ENCODE data around the gene KRT75. TPM values are rescaled to one million over a fixed set of nuclear protein-coding genes. Genes with fewer than 3 reads are reported as not detected.

The KRT75 gene
- total RNA-seq, 1 experiment from 2014 or later = not detected

- no peaks in the 10 kb centered on the region for H3K79me1 ChIP-seq (ENCODE audit: insufficient read depth, low read depth, low read length, poor library complexity, severe bottlenecking)
- no peaks in the 10 kb centered on the region for H3K27me3 ChIP-seq (ENCODE audit: insufficient read depth, low read length)
- H4K91ac ChIP-seq (ENCODE audit: insufficient read length, low read depth, low read length) = no peak overlapping the region
- H3T11ph ChIP-seq (ENCODE audit: low read length) = no peak overlapping the region
- no peak overlapping the region for H3K4ac ChIP-seq (ENCODE audit: low read depth, low read length)
- no peak overlapping the region for H3K23ac ChIP-seq (ENCODE audit: insufficient read length, low read depth, low read length)
- no peak overlapping the region for H2BK120ac ChIP-seq (ENCODE audit: low read depth, low read length, poor library complexity, severe bottlenecking)
- no CpG with 5 or more reads among the region's 2 CpGs for whole genome bisulfite sequencing (ENCODE audit: extremely low coverage, insufficient read length, low lambda C conversion rate)
- no peak overlapping the region for H3K4me2 ChIP-seq (ENCODE audit: insufficient read depth, insufficient read length, low read length)
- H2AK5ac ChIP-seq (ENCODE audit: insufficient read length, low read length) = no peak overlapping the region
- DNase-seq = no peak
- H3K79me2 ChIP-seq (ENCODE audit: insufficient read depth, low read length) = no peaks in the 10 kb centered on the region
- H3K14ac ChIP-seq (ENCODE audit: insufficient read depth, low read length) = no peak overlapping the region
- H3K4me1 Mint-ChIP-seq = no peaks in the 10 kb centered on the region
- H2BK20ac ChIP-seq (ENCODE audit: low read depth, low read length, poor library complexity, severe bottlenecking) = no peak overlapping the region
- no peak overlapping the region for H4K8ac ChIP-seq (replicated peaks; ENCODE audit: insufficient read length, low read depth, low read length)
- peaks cover 2% of the 10 kb centered on the region for H3K27me3 Mint-ChIP-seq (ENCODE audit: low read depth)
- no peak overlapping the region for H2BK15ac ChIP-seq (ENCODE audit: low read depth, low read length)
- no peak overlapping the region for H3K27ac ChIP-seq (ENCODE audit: insufficient read length, low read depth, low read length)
- no peaks in the 10 kb centered on the region for H3K9me3 ChIP-seq (ENCODE audit: control insufficient read depth, low read depth, low read length)
- no peak overlapping the region for H3K18ac ChIP-seq (ENCODE audit: insufficient read length, low read depth, low read length)
- H2BK12ac ChIP-seq (ENCODE audit: insufficient read length, low read depth, low read length) = no peak overlapping the region
- H4K20me1 ChIP-seq (ENCODE audit: control insufficient read depth, insufficient read depth, insufficient read length) = no peaks in the 10 kb centered on the region
- no peak overlapping the region for H4K5ac ChIP-seq (ENCODE audit: insufficient read length, low read depth, low read length)
- H3K36me3 Mint-ChIP-seq (ENCODE audit: insufficient read depth in 1 of 3, low read depth in 3 of 3) = peaks cover 0 to 2% (median 0%) of the 10 kb centered on the region in 3 experiments; a peak in 2 of 7 replicates
- H2AFZ ChIP-seq (ENCODE audit: low read length) = no peak overlapping the region
- H3K27ac Mint-ChIP-seq = no peak overlapping the region
- TF ChIP-seq CTCF (conservative IDR thresholded peaks at IDR 0.05) = no peak
- peaks cover 15 to 27% of the 10 kb centered on the region in 2 experiments; a peak in 4 of 5 replicates for H3K9me3 Mint-ChIP-seq
- no peaks in the 10 kb centered on the region for H3K23me2 ChIP-seq (ENCODE audit: insufficient read length, low read depth, low read length, poor library complexity, severe bottlenecking)
- H3K4me1 ChIP-seq (ENCODE audit: insufficient read depth, low read length) = no peaks in the 10 kb centered on the region
- no peak overlapping the region for H3K56ac ChIP-seq (ENCODE audit: insufficient read length, low read depth, low read length)
- H2BK5ac ChIP-seq (ENCODE audit: insufficient read length, low read length) = no peak overlapping the region
- no peak overlapping the region for H3K4me3 Mint-ChIP-seq
- no peak overlapping the region for H3K9ac ChIP-seq (ENCODE audit: extremely low read depth, insufficient read length, low read length)
These were observed 40.0 kb upstream of the KRT75 start for GRCh38 chr12:52474212-52474611.
